Fibroblast of upper back skin (primary cell): ENCODE measurements around the gene MLEC.

Source experiments
- DNase-seq: peaks from one replicate; pipeline ENCODE4 v3.0.0-alpha.2; 2013

MLEC gene

DNA sequence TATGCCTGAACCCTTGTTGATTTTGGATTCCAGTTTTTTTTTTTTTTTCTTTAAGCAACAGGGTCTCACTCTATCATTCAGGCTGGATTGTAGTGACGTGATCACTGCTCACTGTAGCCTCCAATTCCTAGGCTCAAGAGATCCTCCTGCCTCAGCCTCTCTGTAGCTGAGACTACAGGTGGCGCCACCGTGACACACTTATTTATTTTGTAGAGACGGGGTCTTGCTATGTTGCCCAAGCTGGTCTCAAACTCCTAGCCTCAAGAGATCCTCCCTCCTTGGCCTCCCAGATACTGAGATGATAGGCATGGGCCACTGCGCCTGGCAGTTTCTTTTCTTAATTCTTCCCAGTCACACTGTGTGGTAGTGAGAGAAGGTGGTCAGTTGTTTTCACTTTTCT, 63.9 kb downstream of the MLEC start:
- no peak for DNase-seq

DNA sequence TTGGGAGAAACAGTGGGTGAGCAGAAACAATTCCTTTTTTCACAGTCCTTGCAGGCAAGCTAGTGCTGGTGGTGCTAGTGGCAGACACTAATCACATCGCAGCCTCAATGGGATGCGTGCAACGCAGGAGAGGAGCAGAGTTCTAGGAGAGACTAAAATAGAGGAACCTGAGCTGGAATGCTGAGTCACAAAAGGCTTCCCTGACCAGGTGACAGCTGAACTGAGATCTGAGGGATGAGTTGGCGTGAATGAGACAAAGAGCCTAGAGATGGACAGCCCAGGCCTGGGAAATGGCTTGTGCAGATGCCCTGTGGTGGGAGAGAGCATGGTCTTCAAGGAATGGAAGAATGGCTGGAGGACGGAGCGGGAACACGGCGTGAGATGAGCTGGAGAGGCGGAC, 64.4 kb downstream of the MLEC start:
- DNase-seq, result no peak
